Dermis blood vessel endothelial cell (primary cell): ENCODE results near the gene KCNAB1. TPM values are rescaled to one million over a fixed set of nuclear protein-coding genes. Genes with fewer than 3 reads are reported as not detected.
A peak's percentile ranks its signal among the peaks of the same experiment; 100 is the strongest.

Source experiments
- DNase-seq: peaks from one replicate; pipeline ENCODE4 v3.0.0; 2010
- total RNA-seq: library from RNA; depleted of rRNA; stranded (reverse); fragments of >200 nt; gene quantifications from 2 replicates; pipeline ENCODE4 v1.2.3, GENCODE V29; 2014

Gene KCNAB1
- total RNA-seq, 1 donor from 2014 or later: 0.17 TPM

DNA sequence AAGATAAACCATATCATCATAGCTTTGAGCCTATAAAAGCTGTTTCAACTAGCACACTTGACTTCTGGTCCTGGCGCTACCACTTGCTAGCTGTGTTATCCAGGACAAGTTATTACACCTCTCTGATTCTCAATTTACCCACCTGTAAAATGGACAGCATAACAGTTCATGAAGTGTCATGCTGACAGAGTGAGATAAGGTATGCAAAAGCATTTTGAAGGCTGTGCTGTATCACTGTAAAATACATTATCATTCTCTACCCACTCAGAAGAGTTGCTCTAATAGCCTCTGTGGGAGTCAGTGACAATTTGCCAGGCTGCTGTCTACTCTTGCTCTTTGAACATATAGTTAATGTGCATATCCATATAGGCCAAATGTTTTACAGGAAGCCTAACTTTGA lies 341.5 kb downstream of the KCNAB1 start:
- no peak for DNase-seq

DNA sequence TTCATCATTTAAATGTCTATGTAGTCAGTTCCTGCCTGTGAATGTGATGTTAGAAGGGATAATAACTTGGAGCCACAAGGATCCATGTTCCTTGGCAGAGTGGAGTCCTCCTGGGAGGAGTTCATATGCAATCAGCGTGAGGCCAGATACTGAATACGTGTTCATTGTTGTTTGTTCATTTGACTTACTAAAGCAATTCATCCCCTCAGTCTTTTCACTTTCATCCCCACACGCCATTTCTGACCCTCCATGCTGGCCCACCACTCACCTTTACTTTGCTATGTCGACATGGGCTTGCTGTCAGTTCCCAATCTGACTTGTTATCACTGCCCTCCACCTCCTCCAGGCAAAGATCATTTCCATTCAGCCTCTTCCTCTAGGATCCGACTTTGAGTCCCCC lies 342.7 kb downstream of the KCNAB1 start:
- no peak for DNase-seq

DNA sequence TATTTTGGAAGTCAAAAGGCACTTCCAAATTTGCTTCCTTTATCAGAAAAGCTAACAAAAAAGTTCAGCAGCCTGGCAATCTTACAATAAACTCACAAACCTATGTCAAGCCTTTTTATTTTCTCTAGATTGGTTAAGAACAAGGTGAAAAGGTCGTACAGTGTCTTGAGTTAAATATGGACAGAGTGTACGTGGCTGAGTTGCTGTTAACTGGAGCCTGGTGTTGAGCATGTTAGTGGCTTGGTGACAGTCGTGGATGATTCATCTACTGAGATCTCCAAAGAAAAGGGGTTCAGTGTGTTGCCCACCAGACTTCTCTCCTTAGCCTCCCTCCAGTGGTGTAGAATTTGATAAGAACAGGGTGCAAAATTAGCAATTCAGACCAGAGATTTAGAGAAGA lies 344.8 kb downstream of the KCNAB1 start:
- no peak for DNase-seq

DNA sequence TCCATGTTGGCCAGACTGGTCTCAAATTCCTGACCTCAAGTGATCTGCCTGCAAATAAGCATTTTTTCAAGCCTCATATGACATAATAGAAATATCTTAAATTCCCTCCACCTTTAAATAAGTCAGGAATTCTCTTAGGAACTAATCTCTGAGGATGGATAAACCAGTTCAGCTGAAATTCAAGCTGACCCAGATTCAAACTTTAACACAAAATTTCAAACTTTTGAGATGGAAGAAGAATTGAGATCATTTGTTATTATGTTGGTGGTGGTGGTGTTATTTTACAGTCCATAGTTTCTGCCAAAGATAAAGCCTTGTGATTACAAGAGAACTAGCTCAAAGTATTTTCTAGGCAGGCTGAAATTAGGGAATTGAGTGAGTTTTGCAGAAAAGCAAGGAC lies 349.1 kb downstream of the KCNAB1 start:
- DNase-seq: no peak

DNA sequence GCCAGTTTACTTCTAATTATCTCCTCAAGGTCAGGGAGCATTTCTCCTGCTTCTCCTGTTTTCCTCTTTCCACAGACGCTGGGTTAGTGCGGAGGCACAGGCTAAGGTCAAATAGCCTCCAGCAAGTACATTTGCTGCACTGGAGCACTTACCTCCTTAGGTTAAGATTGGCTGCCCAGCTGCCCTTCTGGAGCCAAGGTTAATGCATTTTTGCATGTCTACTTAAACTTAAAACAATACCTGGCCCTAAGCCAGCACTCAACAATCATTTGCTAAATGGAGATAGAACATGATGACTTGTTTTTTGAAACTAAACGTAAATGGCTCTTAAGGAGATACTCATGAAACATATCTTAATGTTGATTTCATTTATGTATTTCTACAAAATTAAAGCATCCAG lies 351.1 kb downstream of the KCNAB1 start:
- DNase-seq: peak; percentile 55

DNA sequence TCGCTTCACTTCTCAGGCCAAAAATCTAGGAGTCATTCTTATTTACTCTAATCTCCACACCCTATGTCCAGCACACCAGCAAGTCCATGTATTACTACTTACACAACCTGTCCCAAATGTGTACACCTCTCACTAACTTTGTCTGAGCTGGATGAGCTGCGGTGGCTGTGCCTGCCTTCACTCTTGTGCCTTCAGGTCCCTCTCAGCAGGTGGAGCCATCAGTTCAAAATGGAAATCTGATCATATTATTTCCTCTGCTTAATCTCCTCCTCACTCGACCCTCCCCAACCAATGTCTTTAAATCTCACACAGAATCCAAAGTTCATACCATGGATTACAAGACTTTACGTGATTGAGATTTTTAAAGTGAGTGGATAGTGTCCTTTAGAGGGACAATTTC lies 351.8 kb downstream of the KCNAB1 start:
- no peak for DNase-seq

DNA sequence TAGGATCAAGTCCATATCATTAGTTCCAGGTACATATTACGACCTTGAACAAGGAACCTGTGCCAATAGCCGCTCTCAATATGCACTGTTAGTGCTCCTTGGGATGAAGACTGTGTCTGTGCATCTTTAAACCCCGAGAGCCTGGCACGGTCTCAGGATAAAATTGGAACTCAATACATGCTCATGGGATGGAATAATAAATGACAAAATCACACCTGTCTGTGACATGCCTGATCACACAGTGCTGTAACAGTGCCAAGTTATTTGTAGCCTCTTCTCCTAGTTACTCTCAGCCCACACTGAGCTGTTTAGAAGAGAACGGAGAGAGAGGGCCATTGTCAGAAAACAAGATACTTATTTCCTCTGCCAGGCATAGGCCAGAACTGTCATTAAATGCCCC lies 352.3 kb downstream of the KCNAB1 start:
- DNase-seq: no peak

DNA sequence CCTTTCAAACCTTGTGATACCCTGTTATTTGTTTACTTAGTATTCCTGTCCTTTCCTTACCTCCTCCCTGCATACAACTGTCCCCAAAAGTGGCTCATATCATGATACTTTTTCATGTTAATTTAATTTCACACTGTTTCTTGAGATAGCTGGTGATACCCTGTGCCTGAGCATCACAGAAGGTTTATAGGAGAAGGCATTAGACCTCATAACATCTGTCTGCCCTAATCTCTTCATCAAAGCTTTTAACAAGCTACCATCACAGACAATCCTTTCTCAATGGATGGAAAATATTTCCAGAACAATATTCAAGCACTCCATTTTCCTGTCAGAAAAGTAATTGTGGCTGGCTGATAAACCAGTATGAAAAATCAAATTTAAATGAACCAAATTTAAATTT lies 353.0 kb downstream of the KCNAB1 start:
- no peak for DNase-seq

DNA sequence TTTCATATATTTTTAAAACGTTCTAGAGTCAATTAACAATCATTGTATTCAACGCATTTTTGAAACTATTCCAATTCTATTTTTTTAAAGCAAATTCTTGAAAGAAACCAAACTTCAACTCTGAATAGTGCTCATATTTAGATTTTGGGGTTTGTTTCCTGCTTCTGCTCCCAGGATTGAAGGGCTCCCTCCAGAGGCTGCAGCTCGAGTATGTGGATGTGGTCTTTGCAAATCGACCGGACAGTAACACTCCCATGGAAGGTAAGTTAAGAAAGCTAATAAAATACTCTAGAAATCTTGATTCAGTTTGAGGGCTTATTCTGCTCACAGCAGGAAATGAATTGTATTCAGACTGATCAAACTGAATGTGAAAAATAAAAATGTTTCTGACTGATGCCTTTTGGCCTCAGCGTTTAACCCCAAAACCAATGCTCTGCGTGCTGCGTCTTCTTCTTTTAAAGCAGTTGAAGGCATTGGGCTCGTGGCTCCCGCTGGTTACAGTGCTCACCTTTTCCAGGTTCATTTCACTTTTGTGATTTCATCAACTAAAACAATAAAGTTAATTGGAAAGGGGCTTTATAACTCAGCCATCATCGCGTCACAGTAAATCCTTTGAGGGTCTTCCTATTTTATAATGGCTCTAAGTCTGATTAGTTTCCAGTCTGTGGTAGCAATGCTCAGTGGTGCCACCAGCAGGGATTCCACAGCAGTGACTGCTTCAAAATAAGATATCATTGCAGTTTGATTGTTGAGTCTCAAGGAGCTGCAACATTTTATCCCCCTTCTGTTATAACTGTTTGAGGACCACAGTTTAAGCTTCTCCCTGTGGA lies 354.4 kb downstream of the KCNAB1 start:
- DNase-seq: no peak

DNA sequence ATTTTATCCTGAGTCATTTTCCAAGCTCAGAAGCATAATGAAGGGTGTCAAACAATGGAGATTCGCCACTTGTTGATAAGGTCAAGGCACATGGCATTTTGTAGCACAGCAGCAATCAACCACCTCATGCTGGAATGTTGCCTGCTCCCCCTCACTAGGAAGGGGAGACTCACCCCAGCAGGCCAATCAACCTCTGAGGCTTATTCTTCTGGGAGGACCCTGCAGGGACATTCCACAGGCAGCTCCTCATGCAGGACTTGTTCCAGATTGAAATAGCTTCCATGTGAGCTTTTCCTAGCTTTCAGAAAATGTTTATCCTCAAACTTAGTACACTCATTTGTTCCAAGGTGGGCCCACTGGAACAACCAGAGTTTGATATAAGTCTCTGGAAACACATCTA lies 356.9 kb downstream of the KCNAB1 start:
- DNase-seq: peak; percentile 53

DNA sequence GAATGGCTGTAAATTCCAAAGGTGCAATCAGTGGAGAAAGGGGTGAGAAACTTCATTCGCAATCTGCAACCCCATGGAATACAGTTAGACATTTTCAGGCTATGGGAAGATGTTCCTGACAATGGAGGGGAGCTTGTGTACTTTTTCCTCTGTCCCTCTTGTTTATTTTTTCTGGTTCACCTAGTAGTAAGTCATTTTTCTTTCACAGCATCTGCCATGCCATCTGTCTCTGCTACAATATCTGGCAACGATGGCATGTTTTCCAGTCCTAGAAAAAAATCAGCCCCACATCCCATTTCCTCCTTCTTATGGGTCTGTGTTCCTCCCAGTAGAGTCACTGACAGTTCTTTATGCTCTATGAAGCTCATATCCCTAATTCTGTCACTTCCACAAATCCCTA lies 358.5 kb downstream of the KCNAB1 start:
- DNase-seq: no peak

DNA sequence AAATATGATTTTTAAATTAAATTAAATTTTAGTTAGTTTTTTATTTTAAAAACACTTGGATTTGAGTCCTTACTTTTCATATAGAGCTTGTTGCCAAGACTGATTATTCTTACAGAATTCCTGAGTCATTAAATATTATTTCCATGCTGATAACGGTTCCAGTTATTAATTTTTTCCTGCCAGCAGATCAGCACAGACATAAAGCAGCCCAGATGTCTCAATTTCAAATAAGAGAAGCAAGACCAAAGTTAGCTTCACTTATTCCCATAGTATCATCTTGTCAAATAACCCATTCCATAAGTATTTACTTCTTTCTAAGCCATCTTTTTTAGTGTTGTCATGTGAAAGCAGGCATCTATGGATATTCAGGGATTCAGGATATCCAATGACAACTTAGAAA lies 359.2 kb downstream of the KCNAB1 start:
- no peak for DNase-seq

DNA sequence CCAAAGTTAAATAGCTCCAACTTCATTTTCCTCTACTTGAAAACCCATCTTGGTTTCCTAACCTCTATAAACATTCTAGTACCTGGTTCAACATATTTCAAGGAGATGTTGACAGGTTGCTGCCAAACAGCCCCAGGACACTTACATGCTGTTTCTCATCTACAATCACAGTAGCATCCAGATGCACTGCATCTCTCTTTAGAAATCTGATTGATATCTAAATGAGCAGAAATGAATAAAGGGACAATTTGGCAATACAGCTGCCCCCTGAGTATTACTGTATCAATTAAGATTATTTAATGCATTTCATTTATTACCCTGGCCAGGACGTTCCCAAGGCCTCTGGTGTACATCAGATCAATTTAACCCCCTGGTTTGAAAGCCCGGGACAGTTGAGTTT lies 360.6 kb downstream of the KCNAB1 start:
- no peak for DNase-seq

DNA sequence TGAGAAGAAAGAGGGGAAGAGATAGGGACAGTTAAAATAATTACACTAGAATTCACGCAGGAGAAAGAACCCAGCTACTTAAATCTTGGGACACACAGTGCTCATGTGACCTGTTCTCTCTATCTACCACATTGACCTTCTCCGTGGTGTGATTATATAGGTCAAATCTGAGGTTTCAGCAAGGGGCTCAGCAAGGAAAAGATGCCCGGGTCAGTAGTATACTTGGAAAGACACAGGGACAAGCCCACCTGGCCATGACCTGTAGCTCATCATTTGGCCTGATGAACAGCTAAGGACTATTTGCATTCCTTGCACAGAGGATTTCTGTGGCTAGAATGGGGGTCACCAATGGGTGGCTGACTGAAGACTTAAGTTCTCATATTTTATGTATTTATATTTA lies 362.6 kb downstream of the KCNAB1 start:
- DNase-seq: no peak

DNA sequence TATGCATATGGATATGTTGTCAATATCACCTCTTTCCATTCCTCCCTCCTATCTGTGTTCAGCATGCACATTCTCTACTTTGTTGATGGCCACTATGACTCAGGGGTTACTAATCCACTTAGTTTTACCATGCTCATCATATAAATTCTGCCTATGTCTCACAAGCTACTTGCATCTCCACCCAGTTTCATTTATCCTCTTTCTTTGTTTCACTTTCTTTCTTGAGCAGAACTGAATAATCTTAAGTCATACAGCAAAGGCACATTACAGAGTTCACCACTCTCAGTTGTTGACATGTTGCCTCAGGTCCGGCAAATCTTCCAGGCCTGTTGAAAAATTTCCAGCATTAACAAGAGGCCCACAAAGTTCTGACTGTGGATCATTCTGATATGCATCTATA lies 363.0 kb downstream of the KCNAB1 start:
- no peak for DNase-seq

DNA sequence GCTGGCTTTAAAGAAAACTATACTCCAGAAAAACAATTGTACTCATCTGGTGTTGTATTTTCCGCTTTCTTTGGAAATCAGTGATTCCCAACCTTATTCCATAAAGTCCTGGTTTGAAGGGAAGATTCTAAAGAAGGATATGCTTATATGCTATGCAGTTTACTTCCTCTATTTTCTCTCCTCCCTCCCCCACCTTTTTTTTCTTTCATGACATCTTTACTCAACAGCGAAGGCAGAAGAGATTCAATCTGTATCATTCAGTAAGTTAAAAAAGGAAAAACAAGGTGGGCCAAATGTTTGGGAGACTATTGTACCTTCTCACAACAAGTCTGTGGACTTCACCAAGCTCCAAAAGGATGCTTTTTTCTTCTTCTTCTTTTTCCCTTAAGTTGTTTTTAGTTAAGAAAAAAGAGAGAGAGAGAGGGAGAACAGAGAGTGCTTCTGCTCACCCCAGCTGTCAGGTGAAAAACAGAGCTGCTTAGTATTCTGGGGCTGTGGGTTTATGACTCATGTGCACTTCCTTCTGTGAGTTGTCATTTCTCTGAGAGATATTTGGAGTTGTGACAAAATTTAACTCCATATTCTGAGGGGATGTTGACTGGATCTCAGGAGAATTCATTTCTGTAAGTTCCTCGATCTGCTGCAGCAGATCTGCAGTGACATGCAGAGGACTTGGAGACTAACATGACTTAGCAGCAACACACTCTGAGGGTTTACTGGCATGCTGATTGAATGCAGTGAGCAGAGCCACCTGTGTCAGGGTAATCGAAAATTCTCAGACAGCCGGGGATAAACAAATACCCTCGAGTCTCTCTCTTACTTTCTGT lies 363.8 kb downstream of the KCNAB1 start:
- peak; percentile 55 for DNase-seq

DNA sequence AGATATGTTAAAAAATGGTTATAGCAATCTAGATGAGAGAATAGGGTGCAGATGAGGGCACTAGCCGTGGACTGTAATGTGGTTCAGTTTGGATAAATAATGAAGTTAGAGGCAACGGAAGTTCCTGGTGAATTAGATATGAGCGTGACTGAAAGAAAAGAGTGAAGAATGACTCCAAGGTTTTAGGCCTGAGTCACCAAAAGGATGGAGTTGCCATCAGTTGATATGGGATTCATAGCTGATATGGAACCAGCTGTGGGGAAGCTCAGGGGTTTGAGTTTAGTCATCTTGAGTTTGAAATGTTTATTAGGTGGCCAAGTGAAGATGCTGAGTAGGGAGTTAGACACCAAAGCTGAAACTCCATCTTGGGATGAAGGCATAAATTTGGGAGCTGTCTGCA lies 368.4 kb downstream of the KCNAB1 start:
- no peak for DNase-seq

DNA sequence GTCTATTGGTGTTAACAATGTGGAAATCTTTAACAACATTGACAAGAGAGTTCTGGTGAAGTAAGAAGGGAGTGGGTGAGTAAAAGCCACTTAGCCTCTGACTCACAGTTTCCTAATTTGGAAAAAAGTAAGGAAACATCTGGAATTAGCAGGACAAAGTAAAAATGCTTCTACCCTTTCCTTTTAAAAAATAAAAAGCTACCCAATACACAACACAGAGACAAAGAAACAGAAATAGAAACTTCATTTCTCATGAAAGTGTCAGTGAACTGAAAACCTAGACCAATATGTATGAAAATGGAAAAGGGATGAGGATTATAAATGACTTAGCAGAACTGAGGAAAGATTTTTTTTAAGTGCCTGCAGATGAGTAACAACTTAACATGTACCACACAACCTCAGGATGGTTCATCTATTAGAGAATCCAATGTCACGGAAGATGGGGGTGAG lies 369.1 kb downstream of the KCNAB1 start:
- DNase-seq: peak; percentile 54

DNA sequence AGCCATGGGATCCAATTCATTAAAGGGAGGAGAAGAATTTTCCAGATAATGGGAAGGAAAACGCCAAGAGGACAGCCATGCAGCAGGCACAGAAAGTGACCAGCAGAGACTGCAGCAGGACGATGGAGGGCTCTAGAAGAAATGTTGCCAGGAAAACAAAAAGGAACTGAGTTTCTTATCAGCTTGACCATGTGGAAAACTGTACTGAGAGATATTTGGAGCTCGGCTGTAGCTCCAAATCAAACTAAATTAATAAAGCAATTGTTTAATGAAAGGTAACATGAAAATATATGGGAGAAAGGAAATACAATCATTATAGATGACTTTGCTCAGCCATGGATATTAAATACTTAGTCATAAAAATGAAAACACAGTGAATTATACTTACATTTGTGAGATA lies 370.8 kb downstream of the KCNAB1 start:
- DNase-seq: no peak

DNA sequence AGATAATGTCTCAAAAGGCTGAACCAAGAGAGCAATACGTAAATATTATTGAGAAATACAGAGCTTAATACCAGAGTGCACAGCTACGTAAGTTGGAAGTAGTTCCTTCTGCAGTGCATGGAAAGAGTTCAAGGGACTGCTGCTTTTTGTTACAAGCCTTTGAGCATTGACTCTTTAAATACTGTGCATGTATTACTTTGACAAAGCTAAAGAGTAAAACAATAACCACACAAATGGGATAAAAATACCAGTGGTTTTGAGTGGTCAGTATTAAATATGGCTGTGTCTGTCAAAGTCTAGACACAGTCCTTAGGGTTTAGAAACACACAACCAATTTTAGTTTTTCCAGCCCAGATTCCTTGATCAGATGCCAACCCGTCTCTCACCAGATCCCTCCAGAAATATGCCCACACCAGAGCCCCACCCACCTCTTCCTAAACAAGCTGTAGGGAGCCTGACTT lies 372.5 kb downstream of the KCNAB1 start:
- no peak for DNase-seq

DNA sequence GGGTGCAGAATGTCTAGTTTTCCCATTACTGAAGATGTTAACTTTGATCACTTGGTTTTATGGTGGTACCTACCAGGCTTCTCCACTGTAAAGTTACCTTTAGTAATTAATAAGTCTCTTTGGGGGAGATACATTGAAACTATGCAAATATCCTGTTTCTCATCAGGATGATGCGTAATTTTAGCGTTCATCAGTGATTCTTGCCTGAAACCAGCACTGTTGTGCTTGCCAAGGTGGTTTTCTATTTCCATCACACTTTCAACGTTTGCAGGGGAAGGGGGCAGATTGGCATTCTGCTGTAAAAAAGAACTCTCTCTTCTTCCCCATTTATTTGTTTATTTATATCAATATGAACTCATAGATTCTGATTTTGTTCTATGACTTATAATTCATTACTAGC lies 373.5 kb downstream of the KCNAB1 start:
- no peak for DNase-seq

DNA sequence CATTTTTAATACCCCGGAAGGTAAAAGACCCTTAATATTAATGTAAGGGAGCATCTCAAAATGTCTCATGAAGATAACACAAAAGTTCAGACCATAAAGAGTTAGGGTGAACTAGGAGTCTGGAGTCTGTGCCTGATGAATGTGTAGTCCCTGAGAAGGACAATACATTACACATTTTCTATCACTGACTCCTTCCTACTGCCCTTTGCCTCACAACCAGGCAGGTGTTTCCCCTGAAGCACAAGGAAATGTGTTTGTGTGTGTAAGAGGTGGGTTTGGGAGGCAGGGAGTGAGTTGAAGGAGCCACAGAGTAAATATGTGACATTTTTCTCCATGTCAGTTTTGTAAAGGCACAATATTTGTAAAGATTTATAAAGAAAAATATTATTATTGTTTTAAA lies 375.4 kb downstream of the KCNAB1 start:
- peak; percentile 46 for DNase-seq

DNA sequence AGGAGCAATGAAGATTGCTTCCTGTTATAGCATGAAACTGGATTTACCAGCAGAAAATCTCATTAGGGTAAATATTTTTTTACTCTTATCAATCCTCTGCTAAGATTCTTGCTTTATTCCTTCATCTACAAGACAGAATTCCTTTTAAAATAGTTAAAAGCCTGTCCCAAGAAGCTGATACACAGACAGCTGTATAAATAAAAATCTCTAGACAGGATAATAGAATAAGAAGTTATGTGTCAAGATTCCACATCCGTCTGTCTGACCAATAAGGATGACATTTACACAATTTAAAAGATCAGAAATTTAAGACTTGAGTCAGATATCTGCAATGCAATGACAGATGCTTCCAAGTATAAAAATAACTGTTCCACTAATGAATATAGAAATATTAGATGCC lies 376.9 kb downstream of the KCNAB1 start:
- no peak for DNase-seq

DNA sequence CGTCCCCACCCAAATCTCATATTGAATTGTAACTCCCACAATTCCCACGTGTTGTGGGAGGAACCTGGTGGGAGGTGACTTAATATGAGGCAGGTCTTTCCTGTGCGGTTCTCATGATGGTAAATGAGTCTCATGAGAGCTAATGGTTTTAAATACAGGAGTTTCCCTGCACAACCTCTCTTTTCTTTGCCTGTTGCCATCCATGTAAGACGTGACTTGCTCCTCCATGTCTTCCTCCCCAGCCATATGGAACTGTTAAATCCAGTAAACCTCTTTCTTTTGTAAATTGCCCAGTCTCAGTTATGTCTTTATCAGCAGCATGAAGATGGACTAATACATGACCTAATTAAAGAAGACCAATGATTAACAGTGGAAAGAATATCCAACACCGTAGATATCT lies 377.9 kb downstream of the KCNAB1 start:
- DNase-seq: no peak
